ENCODE data around the gene KLHL6. TPM values are rescaled to one million over a fixed set of nuclear protein-coding genes. Genes with fewer than 3 reads are reported as not detected.

KLHL6 gene
- total and polyA plus RNA-seq, 12 donors, result 0.34 to 7.5 (median 2.5) TPM

GRCh38 chr3:183584914-183585280 lies 29.4 kb upstream of the KLHL6 start:
- Histone ChIP-seq H3K27me3 (no peaks in the 10 kb centered on the region), H3K4me3 (no peak overlapping the region), H3K4me1 (replicated peaks in 1 of 2) (peaks cover 25 to 41% of the 10 kb centered on the region in 2 donors), H3K9me3 (replicated peaks in 1 of 3) (no peaks in the 10 kb centered on the region), H3K36me3 (replicated peaks in 1 of 2) (no peaks in the 10 kb centered on the region), H3K27ac (peak overlapping the region; percentile 10 to 81 (median 65))
- no peak for DNase-seq
- intact Hi-C loops (cut with DNase I), result loop anchor here in 1 of 2 donors (10.0 kb wide), 1 partner anchor 100 kb away; no protein-coding TSS in a partner anchor
- 8 to 21% (median 14%) methylated on average over 3 of the region's 3 CpGs for WGBS, 4 donors
- TF ChIP-seq POLR2A (IDR thresholded peaks at IDR 0.05) (no peak), CTCF (IDR thresholded peaks at IDR 0.05) (no peak)

GRCh38 chr3:183584246-183584913 lies 28.9 kb upstream of the KLHL6 start:
- Histone ChIP-seq H3K36me3 (replicated peaks in 1 of 2) (no peaks in the 10 kb centered on the region), H3K27ac (peak overlapping the region; percentile 10 to 81 (median 65)), H3K27me3 (no peaks in the 10 kb centered on the region), H3K4me1 (replicated peaks in 1 of 2) (peaks cover 25 to 43% of the 10 kb centered on the region in 2 donors), H3K4me3 (no peak overlapping the region), H3K9me3 (replicated peaks in 1 of 3) (no peaks in the 10 kb centered on the region)
- intact Hi-C loops (cut with DNase I), result loop anchor here in 1 of 2 donors (10.0 kb wide), 1 partner anchor 100 kb away; no protein-coding TSS in a partner anchor
- WGBS, 4 donors, result 12 to 31% (median 21%) methylated on average over 7 of the region's 7 CpGs
- DNase-seq, result peak; percentile 55 to 91 (median 83)
- TF ChIP-seq CTCF (IDR thresholded peaks at IDR 0.05), result no peak
- TF ChIP-seq POLR2A (IDR thresholded peaks at IDR 0.05), result no peak

- Histone ChIP-seq H3K36me3 (replicated peaks in 1 of 2) (no peaks in the 10 kb centered on the region), H3K4me3 (no peak overlapping the region), H3K9me3 (replicated peaks in 1 of 3) (no peaks in the 10 kb centered on the region), H3K27ac (peak overlapping the region; percentile 10 to 81 (median 65)), H3K27me3 (no peaks in the 10 kb centered on the region), H3K4me1 (replicated peaks in 1 of 2) (peaks cover 25 to 43% of the 10 kb centered on the region in 2 donors)
- no peak for TF ChIP-seq POLR2A (IDR thresholded peaks at IDR 0.05)
- TF ChIP-seq CTCF (IDR thresholded peaks at IDR 0.05), result no peak
- 78 to 84% (median 79%) methylated on average over 5 of the region's 5 CpGs for WGBS, 4 donors
- intact Hi-C loops (cut with DNase I), result loop anchor here in 1 of 2 donors (10.0 kb wide), 1 partner anchor 99 kb away; no protein-coding TSS in a partner anchor
- no peak for DNase-seq
These were observed 28.1 kb upstream of the KLHL6 start for GRCh38 chr3:183583331-183584245.

- WGBS, 4 donors, result 80 to 88% (median 81%) methylated on average over 1 of the region's 1 CpG
- TF ChIP-seq POLR2A (IDR thresholded peaks at IDR 0.05) (no peak), CTCF (IDR thresholded peaks at IDR 0.05) (no peak)
- H3K4me1 ChIP-seq (replicated peaks in 1 of 2), result peaks cover 25 to 43% of the 10 kb centered on the region in 2 donors
- H3K9me3 ChIP-seq (replicated peaks in 1 of 3), result no peaks in the 10 kb centered on the region
- intact Hi-C loops (cut with DNase I), result loop anchor here in 1 of 2 donors (10.0 kb wide), 1 partner anchor 97 kb away; no protein-coding TSS in a partner anchor
- H3K27ac ChIP-seq, result no peak overlapping the region
- no peak for DNase-seq
- H3K27me3 ChIP-seq, result no peaks in the 10 kb centered on the region
- H3K4me3 ChIP-seq, result no peak overlapping the region
- H3K36me3 ChIP-seq (replicated peaks in 1 of 2), result no peaks in the 10 kb centered on the region
These were observed 26.7 kb upstream of the KLHL6 start for GRCh38 chr3:183582161-183582560.

Measured in adrenal gland (tissue), 12 donors.